HG02763 (cell line): ENCODE data around the gene MN1.

Experiments used
- ATAC-seq: cut with Tn5 transposase; IDR thresholded peaks from one replicate; pipeline ENCODE4 v1.9.1; 2021; ENCODE audit warnings: mild to moderate bottlenecking, moderate library complexity; ENCODE audit not compliant: unreplicated experiment

MN1 gene

DNA sequence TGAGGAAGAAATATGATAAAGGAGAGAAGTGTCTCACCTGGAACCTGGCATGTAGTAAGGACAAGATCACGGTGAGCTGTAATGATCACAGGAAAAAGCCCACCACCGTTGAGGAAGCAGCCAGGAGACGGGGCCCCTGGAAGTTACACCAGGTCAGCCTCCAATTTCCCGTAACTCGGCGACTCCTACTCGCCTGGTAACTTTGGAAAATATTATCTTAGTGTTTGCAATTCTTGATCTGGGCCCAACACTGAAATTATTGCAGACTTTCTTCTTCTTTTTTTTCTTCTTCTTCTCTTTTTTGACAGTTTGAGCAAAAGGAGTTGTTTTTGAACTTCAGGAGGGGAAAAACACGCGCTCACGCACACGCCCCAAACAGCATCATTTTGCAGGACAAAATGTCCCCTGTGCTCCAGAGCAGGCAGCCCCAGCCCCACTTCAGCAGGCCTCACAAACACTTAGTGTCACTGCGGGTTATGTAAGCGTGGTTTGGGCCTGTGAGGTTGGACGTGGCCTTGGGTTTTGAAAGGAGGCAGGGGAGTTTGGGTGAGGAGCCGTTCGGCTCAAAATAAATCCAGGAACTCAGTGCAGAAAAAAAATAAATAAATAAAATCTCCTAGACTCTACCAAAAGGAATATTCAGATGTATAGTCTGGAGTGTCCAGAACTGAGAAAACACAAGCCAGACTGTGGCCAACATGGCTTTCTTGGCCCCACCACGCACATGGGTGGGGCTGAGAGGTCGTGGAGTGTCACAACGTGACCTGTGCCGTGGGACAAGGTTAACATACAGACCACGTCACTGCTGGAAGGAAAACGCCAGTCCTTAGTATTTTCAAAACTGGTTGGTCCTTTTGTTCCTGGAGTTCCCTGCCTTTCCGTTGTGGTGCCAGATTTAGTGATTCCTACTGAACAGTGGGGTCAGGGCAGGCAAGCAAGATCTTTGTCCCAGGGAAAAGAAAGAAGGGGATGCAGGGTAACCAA is 26.3 kb upstream of the MN1 start:
- no peak for ATAC-seq

DNA sequence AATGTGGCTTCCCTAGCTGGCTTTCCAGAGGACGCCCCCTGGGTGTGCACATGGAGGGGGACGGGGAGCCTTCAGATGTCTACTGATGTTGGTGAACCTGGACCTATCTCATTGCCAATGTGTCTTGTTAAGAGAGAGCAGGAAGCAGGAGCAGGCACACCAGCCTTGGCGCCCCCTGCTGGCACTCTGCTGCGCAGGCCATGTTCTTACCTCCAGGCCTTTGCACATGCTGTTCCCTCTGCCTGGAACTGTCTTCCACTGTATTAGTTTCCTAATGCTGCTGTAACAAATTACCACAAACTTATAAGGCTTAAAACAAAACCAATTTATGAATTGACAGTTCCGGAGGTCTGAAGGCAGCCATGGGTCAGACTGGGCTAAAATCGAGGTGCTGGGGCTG is 23.6 kb upstream of the MN1 start:
- no peak for ATAC-seq

DNA sequence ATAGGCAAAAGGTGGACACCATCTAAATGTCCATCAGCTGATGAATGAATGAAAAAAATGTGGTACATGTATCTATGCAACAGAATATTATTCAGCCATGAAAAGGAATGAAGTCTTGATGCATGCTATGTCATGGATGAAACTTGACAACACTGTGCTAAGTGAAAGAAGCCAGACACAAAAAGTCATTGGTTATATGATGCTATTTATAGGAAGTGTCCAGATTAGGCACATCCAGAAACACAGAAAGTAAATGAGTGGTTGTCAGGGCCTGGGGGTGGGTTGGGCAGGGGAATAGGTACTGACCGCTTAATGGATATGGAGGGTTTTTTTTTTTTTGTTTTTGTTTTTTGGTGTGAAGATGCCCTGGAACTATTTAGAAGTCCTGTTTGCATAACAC is 21.7 kb upstream of the MN1 start:
- ATAC-seq = no peak

DNA sequence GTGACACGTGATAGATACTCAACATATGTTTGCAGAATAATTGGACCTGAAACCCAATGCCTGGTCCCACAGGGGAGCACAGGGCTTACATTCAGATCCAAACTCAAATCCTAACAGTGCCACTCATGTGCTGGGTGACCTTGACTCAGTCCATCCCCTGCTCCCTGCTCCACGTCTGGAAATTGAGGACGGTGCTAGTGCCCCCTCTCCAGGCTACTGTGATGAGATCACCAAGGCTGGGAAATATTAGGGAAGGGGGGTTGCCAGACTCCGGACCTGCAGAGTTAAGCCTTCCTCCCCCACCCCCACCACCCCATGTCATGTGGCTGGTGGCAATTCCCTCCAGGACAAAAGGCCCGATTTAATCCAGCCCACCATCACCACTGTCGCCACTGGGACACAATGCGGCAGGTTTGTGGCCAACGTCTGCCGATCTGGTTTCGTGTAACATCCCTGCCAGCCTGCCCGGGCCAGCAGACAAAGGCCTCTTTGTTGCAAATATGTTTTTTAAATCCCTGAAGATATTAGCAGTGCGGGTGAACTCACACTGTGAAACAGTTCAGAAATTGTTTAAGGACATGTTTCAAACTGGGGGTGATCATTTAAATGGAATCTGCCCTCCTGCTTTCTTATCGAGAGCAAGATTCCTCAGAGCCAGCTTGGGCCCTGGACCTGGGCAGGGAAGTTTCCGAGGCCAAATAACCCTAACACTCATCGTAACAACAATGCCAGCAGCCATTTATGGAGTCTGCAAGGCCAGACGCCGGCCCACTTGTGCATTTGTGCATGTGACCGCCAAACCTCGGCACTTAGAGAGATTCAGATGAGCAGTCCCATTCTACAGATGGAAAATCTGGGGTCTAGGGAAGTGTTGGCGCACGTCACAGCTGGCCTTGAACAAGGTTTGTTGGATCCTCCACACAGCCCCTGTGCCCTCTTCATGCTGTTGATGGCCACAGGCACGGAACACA is 19.6 kb upstream of the MN1 start:
- no peak for ATAC-seq

DNA sequence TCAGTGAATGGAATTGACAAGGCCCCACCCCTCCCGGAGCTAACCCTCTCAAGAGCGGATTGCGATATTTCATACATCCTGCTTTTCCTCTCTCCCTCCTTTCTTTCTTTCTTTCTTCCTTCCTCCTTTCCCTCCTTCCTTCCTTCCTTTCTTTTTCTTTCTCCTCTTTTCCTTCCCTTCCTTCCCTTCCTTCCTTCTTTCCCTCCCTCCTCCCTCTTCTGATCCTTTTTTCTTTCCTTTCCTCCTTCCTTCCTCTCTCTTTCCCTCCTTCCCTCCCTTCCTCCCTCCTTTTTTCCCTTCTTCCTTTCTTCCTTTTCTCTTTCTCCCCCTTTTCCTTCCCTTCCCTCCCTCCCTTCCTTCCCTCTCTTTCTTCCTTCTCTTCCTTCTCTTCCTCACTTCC is 15.0 kb upstream of the MN1 start:
- ATAC-seq = no peak

DNA sequence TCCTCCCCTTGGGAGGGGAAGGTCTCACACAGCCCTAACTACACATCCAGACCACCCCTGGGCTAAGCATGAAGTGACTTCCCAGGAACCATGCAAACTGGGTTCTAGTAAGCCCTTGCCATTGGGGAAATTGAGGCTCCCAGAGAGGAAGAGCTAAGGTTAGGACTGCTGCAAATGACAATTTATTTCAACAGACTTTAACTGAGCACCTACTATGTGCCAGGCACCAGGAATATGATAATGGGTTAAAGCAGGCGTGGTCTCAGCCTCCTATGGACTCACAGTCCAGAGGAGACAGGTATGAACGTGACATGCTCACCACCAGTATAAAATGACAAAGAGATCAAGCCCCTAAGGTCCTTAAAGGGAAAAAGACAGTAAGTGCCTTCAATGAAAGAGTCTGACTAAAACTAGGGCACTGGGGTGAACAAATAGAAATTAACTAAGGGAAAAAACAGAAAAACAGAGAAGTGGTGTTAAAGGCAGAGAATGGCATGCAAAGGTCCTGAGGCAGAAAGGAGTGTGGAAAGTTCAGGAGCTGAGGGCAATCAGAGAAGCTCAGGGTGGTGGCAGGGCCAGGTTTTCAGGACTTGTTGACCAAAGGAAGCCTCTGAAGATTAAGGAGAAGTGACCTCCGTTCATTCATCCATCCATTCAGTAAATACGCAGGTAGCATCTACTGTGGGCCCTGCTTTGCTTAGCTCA is 14.4 kb upstream of the MN1 start:
- no peak for ATAC-seq

DNA sequence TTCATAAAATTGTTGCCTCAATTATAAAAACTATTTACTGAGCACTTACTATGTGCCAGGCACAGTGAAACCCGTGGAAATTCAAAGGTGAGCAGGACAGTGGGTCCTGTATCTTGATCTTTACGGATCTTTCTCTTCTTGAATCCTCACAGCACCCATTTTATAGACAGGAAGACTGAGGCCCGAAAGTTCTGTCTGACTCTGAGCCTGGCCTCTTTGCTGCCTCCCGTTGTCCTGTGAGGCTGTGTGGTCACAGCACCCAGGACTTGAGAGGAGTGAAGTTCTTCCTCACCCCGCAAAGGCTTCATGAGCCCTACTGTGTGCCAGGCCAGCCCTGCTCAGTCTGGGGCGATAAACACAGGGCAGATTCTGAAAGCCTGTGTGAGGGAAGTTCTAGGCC is 13.4 kb upstream of the MN1 start:
- ATAC-seq = no peak

DNA sequence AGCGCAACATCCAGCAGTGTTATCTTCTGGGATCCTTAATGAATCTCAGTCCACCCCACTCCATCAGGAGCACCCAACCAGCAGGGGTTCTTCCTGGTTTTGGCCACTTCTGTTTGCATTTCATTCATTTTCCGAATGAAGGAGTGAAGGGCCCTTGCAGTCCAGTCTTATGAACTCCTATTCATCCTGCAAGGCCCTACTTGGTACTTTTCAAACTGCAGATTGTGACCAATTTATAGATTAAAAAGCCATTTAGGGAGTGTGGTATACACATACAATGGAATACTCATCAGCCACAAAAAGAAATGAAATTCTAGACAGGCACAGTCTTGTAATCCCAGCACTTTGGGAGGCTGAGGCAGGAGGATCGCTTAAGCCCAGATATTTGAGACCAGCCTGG is 10.2 kb upstream of the MN1 start:
- ATAC-seq = no peak

DNA sequence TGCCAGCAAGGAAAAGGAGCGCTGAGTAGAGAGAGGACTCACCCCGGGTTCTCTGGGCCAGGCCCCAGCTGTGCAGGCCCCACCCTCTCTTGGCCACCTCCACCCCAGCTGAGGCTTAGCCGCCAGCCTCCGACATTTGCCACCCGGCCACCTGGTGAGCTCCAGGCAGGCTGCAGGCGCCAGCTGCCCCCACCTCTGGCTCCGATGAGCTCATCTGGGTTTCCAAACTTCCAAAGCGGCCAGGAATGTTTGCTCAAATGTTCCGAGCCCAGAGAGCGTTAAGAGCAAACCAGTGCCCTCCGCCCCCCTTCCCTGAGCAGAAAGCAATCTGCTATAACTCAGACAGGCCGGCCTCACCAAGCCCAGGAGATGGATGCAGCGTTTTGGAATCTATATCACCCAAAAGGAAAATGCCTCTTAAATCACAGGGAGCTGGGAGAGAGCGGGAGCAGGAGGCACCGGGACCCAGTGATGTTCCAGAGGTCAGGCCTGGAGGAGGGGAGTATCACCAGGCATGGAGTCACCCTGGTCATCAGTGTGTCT is 9.1 kb upstream of the MN1 start:
- ATAC-seq = no peak

DNA sequence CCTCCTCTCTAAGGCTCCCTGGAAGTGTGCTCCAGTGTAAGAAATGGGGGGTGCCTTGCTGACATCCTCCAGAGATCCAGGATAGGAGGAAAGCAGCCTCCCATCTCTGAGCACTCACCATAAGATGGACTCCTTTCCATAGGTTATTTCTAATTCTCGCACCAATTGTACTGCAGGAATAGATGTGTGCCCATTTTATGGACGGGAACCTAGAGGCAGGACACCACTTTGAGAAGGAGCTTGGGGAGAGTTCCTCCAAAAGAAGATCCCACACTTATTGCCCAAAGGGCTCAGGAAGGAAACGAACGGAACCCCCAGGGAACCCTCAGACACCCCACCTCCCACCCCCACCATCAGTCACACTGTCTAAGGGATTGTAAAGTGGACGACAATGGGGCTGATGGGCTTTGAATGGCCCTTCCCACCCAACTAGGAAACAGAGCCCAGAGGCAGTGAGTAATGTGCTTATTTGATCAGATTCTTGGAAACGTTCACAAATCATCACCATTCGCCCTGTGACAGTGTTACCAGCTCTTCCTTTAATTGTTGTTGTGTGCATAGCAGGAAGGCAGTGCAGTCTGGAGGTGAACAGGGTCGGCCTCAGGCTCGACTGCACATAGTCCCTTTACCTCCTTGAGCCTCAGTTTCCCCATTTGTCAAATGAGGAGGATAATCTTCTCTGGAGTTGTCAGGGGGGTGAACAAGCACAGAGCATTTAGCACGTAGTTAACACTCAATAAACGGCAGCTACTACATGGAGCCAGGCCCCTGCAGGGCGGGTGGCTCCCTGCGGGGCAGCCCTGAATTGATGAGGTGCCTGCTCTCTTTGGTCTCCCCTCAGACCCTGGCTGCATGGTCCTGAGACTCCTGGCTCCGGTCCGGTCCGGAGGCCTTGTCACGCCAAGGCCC is 8.4 kb upstream of the MN1 start:
- ATAC-seq = no peak

DNA sequence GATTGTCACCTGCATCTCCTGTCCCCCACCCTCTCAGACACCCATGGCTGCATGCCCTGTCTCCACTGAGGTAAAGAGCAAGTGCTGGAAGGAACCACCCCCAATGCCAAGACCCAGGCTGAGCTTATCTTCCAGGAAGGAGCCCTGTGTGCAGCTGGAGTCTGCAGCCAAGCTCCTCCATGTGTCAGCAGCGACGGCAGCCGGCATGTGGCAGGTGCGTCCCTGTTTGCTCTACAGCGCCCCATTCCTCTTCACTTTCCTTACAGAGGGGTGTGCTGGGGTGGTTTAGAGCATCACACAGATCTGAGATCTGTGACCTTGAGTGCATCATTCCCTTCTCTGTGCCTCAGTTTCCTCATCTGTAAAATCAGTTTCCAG is 7.7 kb upstream of the MN1 start:
- no peak for ATAC-seq

DNA sequence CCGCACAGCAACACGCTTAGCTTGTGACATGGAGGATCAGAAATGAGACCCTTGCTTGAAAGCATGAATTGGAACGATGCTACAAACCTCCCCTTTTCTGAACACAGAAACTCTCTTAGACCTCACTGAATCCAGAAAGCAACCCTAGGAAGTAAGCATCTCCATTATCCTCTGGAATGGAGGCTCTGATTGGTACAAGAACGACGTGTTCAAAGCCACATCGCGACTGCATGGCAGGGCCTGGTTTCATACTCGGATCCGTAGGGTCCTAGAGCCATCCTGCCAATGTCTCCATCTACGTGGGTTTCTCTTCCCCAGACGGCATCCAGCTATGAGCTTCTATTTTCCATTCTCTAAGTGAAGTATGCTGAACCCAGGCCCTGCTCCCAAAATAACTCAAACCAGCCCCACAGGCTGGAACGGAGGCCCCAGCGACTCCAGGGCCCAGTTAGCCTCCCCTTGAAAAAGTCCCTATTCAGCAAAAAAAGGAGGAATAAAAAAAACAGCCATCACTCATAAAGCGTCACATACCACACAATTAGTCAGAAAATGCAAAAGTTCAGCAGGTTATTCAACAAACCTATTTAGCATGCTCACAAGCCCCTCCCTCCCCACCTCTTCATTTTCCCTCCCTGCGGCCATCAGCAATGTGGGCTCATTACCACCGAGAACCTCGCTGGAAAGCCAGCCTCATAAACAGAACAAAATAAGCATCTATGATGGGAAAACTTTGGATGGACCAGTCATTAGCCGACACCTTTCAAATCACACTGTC is 7.1 kb upstream of the MN1 start:
- no peak for ATAC-seq

DNA sequence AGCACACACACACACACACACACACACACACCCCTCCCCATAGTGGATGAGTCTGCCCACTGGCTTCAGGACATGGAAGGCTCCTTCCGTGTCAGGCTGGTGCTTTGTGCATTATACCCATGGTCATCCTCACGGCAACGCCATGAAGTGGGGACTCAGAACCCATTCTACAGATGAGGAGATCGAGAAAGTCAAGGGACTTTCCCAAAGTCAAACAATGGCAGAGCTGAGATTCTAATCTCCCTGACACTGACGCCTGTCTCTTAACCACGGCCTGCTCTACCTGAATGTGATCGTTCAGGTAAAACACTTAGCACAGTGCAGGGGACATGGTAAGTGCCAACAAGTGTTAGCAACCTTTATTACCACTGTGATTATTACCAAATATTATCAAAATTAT is 4.3 kb upstream of the MN1 start:
- no peak for ATAC-seq

DNA sequence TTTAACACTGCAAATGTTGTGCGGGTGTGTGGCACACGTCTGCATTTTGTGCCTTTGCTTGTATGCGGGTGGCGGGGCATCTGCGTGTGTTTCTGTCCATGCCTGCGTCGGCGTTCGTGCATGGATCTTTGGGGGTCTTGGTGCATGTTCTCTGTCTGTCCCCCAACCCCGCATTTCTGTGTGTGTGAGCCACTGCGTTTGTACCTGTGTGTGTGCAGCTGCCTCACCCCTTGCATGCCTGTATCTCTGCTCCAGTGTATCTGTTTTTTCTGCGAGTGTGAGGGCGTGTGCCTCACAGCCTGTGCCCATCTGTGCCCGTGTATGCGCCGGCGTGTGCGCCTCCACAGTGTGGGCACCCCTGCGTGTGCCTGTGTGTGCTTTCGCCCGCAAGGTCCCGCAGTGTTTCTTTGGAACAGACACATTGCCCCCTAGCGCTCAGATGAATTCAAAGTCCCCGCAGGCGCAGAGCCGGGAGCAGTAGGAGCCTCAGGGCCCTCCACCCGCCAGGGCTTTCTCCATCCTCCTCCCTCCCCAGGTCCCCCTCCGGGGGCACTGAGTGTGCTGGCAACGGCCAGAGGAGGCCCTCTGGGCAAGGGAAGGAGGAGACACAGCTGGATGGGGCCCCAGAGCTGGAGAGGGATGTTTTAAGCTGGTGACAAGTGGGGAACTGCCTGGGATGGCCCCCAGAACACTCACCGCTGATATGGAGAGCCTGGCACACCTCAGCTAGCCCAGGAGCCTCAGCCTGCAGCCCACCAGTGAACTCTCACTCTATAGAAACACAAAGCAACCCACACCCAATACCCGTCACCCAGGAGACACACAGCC is 3.1 kb upstream of the MN1 start:
- no peak for ATAC-seq

DNA sequence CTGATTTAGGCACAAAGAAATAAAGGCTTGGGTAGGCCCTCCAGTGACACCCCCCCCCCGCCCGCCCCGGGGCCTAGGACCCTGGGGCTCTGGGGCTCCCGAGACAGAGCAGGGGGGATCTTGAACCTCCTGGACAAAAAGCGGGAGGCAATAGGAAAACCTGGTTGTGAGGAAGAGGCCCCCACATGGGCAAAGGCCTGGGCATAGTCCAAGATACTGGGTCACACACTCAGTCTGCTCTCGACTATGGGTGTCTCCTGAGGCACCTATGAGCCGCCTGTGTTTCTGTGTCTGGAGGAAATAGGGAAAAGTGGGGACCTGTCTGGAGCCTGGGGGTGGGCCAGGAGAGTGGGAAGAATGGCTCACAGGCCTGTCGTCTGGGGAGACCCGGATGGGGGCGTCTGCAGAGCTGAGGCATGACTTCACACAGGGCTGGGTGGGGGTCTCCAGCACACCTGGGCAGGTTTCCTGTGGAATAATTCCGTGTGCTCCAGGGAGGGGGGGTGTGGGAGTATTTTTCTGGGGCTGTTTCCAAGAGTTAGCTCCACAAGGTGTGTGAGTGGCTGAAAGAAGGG is 2.4 kb upstream of the MN1 start:
- ATAC-seq = no peak

DNA sequence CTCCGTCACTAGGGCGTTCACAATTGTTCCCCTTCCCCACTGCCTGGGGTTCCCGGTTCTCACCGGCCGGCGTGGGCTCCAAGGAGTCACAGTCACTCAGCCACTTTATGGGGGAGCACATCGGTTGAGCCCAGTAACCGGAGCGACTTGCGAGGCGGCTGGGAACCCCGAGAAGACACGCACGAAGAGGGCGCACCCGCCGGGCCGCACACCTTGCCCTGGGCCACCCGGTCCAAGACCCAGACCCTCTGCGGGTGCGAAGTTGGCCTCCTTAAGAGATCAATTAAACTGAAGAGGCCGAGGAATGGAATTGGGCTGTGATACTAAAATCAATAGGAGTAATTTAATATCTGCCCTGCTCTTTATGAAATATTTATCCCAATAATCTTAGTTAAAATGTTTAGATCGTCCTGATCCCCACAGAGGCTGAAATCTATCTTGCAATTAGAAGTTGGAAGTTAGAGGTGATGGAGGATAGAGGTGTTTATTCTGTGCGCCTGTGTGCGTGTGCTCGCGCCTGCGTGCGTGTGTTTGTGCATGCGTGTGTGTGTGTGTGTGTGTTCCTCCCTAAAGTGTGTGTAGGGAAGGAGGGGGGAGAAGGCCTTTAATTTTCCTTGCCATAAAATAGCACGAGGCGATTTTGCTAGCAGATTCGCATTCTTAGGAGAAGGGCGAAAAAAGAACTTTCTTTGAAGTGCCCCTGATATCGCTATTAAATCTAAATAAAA is 954 bp upstream of the MN1 start:
- no peak for ATAC-seq

DNA sequence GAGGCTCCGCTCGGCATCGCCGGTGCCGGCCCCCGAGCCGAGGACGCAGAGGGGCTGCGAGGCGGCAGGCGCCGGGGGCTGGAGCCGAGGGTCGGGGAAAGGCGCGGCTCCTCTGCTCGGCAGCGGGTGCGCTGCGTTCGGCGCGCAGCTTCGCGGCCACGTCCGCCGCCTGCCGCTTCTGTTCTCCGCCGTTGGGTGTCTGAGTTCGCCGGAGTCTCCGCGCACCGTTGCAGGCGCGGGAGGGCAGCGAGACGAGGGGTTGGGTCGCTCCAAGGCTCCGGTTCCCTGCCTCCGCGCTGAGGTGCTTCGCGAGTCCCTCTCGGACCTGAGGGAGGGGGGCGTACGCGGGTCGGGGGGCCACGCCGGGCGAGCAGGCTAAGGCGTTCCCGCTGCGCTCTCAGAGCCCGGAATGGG is 347 bp downstream of the MN1 start:
- no peak for ATAC-seq
